ENCODE measurements around the gene TP63.

Gene TP63

DNA sequence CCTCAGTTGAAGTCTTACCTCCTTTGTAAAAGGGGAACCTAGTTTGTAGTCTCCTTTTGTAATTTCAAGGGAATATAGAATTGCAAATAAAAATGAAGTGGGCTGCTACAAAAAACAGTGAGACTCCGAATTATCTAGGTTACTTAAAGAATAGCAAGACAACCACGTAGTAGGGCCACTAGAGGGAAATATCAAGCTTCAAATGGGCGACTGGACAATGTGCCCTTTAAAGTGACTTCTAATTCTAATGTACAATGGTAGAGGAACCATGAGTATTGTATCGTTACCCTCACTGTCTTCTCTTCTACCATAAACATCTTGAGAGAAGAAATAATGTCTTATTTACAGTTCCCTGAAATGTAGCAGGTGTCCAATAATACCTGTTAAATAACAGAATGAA, 56.3 kb downstream of the TP63 start:
- no peak for DNase-seq

DNA sequence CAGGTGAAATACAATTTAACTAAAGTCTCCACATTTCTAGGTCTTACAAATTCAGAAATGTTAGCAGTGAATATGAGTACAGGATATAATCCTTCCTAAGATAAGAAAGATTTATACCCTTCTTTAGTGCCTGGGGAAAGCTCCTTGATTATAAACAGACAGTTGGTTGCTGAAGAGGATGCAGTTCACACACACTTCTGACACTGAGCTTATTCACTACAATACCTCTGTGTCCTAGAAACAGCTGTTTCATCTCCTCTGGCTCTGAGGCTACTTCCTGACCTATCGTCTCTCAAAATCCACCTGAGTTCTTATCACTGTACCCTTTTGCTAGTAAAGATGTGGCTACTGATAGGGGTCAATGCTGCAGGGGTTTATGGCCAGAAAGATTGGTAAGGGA, 57.1 kb downstream of the TP63 start:
- no peak for DNase-seq

DNA sequence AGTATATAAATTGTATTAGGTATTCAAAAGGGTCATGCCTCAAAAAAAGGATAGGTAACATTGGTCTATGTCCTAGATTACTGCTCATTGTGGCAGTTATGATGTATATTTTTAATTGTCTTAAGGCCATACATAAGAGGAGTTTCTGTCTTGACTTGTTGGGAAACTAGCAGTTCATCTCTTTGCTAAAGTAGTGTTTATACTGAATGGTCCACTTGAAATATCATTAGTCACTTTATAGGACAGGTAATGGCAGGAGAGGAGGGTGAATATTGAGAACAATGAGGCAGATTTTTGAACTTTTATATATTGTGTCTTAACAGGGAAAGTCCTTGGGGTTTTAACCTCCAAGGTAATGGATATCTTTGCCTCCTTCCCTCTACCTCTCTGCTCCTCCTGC, 58.4 kb downstream of the TP63 start:
- no peak for DNase-seq

- DNase-seq = no peak
Observed at GRCh38 chr3:189690237-189690636, 59.0 kb downstream of the TP63 start.

DNA sequence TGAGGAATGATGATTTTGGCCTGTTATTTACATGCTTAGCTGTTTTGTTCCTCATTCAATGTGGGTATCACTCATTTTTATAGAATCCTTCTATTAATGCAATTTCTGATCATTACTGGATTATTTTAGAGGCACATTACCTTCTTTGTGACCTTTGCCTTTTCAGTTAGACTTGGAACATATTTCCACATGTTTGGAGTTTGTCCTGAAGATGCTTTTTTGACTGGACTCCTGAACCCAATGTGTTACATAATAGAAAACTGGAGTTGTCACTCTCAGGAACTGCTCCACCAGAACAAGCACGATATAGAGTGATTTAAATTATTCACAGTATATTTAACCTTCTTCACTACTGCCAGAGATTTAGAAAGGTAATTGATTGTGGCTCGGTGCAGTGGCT, 59.5 kb downstream of the TP63 start:
- DNase-seq = no peak

GRCh38 chr3:189695400-189695799, 64.2 kb downstream of the TP63 start:
- DNase-seq = no peak

- no peak for DNase-seq
Observed at GRCh38 chr3:189698811-189699210, 67.6 kb downstream of the TP63 start.

- DNase-seq = no peak
Observed at GRCh38 chr3:189699885-189700284, 68.7 kb downstream of the TP63 start.

GRCh38 chr3:189702066-189702646, 71.0 kb downstream of the TP63 start:
- DNase-seq = no peak

- no peak for DNase-seq
Observed at GRCh38 chr3:189703865-189704264, 72.7 kb downstream of the TP63 start.

- DNase-seq = no peak
Observed at GRCh38 chr3:189708375-189708774, 77.2 kb downstream of the TP63 start.

DNA sequence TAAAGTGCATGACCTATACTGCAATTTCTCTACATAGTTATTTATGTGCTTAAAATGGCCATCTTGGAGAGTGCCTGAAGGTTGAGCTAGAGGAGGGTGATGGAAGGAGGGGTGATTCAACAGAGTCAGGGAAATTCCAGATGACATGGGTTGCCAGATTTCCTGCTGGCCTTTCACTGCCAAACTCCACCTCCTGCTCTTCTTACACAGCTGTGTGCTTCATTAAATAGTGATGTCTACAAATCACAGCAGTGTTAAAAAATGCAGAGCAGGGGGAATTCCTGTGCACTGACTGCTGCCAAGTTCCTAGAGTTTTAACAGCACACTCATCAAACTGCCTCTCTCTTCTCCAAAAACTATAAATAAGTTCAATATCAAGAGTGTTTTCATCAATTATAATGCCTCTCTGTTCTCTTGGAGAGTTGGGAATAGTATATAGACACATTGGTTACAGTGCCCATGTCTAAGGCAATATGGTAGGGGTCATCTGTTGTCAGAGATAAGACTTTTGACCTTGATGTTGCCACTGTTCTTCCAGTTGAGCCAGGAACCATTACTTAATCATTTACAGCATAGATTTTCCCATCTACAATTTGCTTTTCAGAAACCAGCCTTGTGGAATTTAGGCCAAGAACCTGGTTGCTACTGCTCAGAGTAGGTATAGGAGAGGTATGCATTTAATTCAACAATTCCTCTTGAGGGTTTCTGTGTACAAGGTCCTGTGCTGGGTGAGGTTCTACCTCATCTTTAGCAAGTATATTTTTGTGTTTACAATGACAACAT, 79.6 kb downstream of the TP63 start:
- DNase-seq = no peak

DNA sequence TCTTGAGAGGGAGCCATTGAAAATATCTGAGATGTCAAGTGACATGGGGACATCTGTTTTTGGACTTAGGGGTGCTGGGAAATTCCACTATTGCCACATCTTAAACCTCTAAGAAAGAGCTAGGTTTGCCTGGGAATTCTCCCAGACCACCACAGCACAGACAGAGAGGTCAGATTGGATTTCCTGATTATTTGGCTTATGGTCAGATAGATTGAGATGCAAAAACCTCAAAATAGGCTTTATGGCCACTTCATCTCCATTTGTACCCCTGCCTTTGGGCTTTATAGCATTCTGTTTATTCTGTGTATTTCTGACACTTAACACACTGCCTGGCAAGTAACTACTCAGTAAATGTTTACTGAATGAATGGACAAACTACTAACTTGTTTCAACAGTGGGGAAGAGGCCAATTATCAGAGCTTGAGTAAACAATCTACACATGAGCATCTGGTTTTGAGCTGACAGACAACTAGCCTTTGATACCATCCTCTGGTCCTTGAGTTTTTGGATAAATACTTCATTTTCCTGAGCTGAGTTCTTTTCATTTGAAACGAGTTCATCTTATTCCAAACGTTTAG, 81.8 kb downstream of the TP63 start:
- peak; percentile 43 to 66 for DNase-seq

GRCh38 chr3:189714991-189715961, 84.1 kb downstream of the TP63 start:
- DNase-seq = no peak

DNA sequence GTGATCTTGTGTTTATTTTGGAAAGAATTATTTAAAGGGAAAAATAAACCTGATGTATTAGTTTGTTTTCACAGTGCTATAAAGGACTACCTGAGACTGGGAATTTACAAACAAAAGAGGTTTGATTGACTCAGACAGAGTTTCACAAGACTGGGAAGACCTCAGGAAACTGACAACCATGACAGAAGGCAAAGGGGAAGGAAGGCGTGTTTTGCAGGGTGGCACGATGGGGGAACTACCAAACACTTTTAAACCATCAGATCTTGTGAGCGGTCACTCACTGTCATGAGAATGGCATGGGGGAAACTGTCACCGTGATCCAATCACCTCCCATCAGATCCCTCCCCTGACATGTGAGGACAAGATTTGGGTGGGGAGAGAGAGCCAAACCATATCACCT, 87.0 kb downstream of the TP63 start:
- DNase-seq = no peak

DNA sequence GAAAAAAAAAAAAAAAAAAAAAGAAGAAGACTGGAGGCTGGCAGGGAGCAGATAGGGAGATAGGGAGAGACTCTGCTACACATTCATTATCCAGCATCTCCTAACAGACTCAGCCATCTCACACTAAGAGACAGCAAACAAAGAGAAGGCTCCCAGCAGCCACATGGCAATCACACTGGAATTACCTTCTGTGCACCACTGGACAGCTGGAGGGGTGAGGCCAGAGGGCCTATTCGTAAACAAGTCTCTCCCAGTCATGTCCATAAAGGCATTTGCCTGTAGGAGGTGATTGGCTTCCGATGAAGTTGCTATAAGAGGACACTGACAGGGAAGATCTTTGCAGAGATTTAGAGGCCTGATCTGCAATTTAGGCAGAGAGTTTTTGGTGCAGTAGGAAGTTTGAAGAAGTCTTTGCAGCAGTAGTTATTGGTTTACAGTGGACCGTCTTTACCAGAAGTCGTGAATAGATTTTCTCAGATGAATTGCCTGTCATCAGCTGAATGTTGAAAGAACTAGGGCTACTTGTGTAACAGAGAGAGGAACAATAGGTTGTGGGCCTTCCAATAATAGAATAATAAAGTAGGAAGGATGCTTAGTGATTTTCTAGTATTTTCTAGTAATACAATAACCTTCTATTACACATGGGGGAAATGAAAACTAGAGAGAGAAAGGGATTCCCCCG, 89.7 kb downstream of the TP63 start:
- DNase-seq = no peak

GRCh38 chr3:189721873-189722665, 90.9 kb downstream of the TP63 start:
- no peak for DNase-seq

- DNase-seq = no peak
Observed at GRCh38 chr3:189724356-189724755, 93.2 kb downstream of the TP63 start.

DNA sequence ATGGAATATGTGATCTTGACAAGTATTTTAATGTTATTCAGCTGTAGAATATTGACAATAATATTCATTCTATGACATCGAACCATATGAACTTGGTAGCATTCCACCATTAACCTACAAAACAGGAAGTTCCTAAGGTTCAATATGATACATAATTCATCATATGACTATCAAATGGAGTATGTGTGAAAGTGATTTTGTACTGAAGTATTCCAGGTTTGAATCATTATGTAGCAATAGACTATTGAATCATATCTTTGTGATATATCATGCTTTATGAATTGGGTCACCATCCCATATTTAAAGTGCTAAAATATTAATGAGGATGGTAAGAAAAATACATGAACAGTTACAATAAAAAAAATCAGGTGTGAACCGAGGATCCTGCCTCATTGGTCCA, 95.1 kb downstream of the TP63 start:
- no peak for DNase-seq

DNA sequence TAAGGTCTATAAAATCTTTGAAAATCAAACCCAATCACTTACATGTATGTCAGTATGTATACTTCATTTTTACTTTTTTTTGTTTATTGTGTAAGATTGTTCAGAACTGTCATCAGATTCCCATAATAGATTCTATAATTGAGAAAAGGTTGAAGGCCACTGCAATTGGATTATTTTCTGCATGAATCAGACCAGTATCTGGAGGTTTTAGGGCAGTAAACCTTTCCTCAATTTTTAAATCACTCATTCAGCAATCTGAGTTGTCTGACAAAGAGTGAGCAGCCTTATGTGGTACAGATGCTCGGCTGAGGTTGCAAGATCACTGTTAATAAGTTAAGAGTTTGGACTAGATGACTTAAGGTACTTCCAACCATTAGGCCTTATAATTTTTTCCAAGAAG, 96.0 kb downstream of the TP63 start:
- DNase-seq = no peak

DNA sequence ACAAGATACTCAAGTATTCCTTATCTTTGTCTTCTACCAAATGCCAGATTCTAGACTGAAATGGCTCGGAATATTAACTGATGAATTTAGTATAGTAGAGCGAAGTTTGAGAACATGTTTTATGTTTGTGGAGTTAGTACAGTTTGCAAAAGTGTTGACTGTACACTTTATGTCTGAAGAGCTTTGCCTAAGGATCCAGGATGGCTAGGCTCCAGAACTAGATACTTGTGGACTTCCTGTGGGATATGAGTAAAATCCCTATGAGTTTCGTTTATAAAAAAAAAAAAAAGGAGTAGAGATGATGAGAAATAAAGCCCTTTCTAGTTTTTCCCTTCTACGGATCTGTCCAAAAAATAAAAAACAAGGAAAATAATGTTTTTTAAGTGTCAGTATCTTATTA, 96.7 kb downstream of the TP63 start:
- no peak for DNase-seq

GRCh38 chr3:189728915-189729314, 97.7 kb downstream of the TP63 start:
- DNase-seq = no peak

Measured in NCI-H1930 (cell line).